PC-3 (cell line): Measurements from ENCODE around the gene SHC4. TPM values are rescaled to one million over a fixed set of nuclear protein-coding genes. Genes with fewer than 3 reads are reported as not detected.

Source experiments
- ATAC-seq: fragments of 200-7000 bp; cut with Tn5 transposase; 2 replicates; pipeline ENCODE4 v1.9.1; 2020; ENCODE audit warnings: mild to moderate bottlenecking, moderate library complexity
- BruUV-seq: library from RNA; stranded (reverse); fragments of 400-500 nt; replicated peaks from 2 replicates; lab custom pipeline; 2021; lab: Mats Ljungman, UMichigan
- CTCF ChIA-PET: fragments of 300-600 bp; sonication (Branson Sonifier 250); formaldehyde crosslinking; loops from one replicate; lab custom pipeline; 2022; ENCODE audit warnings: antibody characterized with exemption; lab: Charles Lee
- POLR2A ChIA-PET: fragments of 300-600 bp; sonication (Branson Sonifier 250); formaldehyde crosslinking; loops from one replicate; lab custom pipeline; 2022; ENCODE audit warnings: antibody characterized with exemption; ENCODE audit not compliant: unreplicated experiment; lab: Charles Lee
- DNase-seq: peaks from one replicate; pipeline ENCODE4 v3.0.0-alpha.2; 2015
- H2AFZ ChIP-seq: fragments of 300-600 bp; sonication (generic); 2 replicates; pipeline ENCODE4 v1.6.0; 2016; ENCODE audit warnings: antibody characterized with exemption, low read length
- H3F3A ChIP-seq: fragments of 300-600 bp; sonication (generic); one replicate; pipeline ENCODE4 v1.6.0; 2017; ENCODE audit warnings: antibody characterized with exemption, low read length, control low read depth, mild to moderate bottlenecking; ENCODE audit not compliant: unreplicated experiment
- H3K27ac ChIP-seq: fragments of 300-600 bp; sonication (generic); 2 replicates; pipeline ENCODE4 v1.5.1; 2016; ENCODE audit warnings: mild to moderate bottlenecking, low read length
- H3K27me3 ChIP-seq: fragments of 300-600 bp; sonication (generic); 2 replicates; pipeline ENCODE4 v1.6.1; 2016; ENCODE audit warnings: low read length, mixed read lengths
- H3K36me3 ChIP-seq: fragments of 300-600 bp; sonication (generic); 2 replicates; pipeline ENCODE4 v1.6.1; 2016; ENCODE audit warnings: low read depth, mixed run types, low read length, mixed read lengths
- H3K4me1 ChIP-seq: fragments of 300-600 bp; sonication (generic); 2 replicates; pipeline ENCODE4 v1.5.1; 2016; ENCODE audit warnings: low read length; ENCODE audit not compliant: insufficient read depth
- H3K4me2 ChIP-seq: fragments of 300-600 bp; sonication (generic); 2 replicates; pipeline ENCODE4 v1.6.0; 2016; ENCODE audit warnings: low read length
- H3K4me3 ChIP-seq: fragments of 300-600 bp; sonication (generic); 2 replicates; pipeline ENCODE4 v1.5.1; 2016; ENCODE audit warnings: mild to moderate bottlenecking, low read length, mixed read lengths
- H3K79me2 ChIP-seq: fragments of 300-600 bp; sonication (generic); 2 replicates; pipeline ENCODE4 v1.6.1; 2017; ENCODE audit warnings: low read length, mixed read lengths
- H3K9ac ChIP-seq: fragments of 300-600 bp; sonication (generic); 2 replicates; pipeline ENCODE4 v1.6.0; 2016; ENCODE audit warnings: mild to moderate bottlenecking, low read length
- H3K9me2 ChIP-seq: fragments of 300-600 bp; sonication (generic); replicated peaks from 2 replicates; pipeline ENCODE4 v1.6.1; 2016; ENCODE audit warnings: mixed run types, low read length, mixed read lengths
- H3K9me3 ChIP-seq: fragments of 300-600 bp; sonication (generic); 2 replicates; pipeline ENCODE4 v1.6.1; 2016; ENCODE audit warnings: low read length, mixed read lengths
- H4K20me1 ChIP-seq: fragments of 300-600 bp; sonication (generic); 2 replicates; pipeline ENCODE4 v1.6.1; 2016; ENCODE audit warnings: low read length, mixed read lengths
- EZH2 ChIP-seq: fragments of 300-600 bp; sonication (generic); IDR thresholded peaks from one replicate; pipeline ENCODE4 v1.6.1; 2017; ENCODE audit warnings: antibody characterized with exemption, mild to moderate bottlenecking, low read length; ENCODE audit not compliant: unreplicated experiment
- EZH2phosphoT487 ChIP-seq: fragments of 300-600 bp; sonication (generic); IDR thresholded peaks from 2 replicates; pipeline ENCODE4 v1.6.1; 2018; ENCODE audit warnings: mild to moderate bottlenecking, antibody characterized with exemption, low read length, borderline replicate concordance
- intact Hi-C: fragments of 100-400 bp; cut with micrococcal nuclease; formaldehyde crosslinking; loops from 2 replicates; pipeline ENCODE4 v1.9.0; 2023
- total RNA-seq: library from RNA; depleted of rRNA; stranded (reverse); fragments of >200 nt; gene quantifications from 2 replicates; pipeline ENCODE4 v1.2.3, GENCODE V29; 2014
- TF ChIP-seq, protein P1 (sequence below): fragments of 300-600 bp; sonication (generic); conservative IDR thresholded peaks from 2 replicates; pipeline ENCODE4 v1.5.1; 2017; ENCODE audit warnings: antibody characterized with exemption, low read depth, mild to moderate bottlenecking, low read length

SHC4 gene
- total RNA-seq, 1 experiment from 2014 or later: 2.4 TPM

DNA sequence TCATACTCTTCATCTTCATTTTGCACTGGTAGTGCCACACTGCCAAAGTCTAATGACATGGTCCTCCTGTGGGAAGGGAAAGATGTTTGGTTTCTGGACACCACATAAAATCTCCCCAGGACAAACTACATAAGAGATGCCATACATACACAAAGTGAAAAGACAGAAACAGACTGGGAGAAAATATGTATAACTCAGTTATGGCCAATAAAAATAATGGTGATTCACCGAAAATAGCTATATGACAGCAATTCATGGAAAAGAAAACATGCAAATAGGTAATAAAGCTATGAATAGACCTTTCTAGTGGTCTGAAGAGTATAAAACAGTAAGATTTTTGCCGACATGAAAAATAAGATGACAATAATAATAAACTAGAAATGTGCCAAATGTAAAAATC lies 158.1 kb downstream of the SHC4 start:
- CTCF ChIA-PET: no interaction called here
- TF ChIP-seq EZH2phosphoT487: no peak
- TF ChIP-seq EZH2: no peak
- TF ChIP-seq, protein P1, sequence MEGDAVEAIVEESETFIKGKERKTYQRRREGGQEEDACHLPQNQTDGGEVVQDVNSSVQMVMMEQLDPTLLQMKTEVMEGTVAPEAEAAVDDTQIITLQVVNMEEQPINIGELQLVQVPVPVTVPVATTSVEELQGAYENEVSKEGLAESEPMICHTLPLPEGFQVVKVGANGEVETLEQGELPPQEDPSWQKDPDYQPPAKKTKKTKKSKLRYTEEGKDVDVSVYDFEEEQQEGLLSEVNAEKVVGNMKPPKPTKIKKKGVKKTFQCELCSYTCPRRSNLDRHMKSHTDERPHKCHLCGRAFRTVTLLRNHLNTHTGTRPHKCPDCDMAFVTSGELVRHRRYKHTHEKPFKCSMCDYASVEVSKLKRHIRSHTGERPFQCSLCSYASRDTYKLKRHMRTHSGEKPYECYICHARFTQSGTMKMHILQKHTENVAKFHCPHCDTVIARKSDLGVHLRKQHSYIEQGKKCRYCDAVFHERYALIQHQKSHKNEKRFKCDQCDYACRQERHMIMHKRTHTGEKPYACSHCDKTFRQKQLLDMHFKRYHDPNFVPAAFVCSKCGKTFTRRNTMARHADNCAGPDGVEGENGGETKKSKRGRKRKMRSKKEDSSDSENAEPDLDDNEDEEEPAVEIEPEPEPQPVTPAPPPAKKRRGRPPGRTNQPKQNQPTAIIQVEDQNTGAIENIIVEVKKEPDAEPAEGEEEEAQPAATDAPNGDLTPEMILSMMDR: no peak

DNA sequence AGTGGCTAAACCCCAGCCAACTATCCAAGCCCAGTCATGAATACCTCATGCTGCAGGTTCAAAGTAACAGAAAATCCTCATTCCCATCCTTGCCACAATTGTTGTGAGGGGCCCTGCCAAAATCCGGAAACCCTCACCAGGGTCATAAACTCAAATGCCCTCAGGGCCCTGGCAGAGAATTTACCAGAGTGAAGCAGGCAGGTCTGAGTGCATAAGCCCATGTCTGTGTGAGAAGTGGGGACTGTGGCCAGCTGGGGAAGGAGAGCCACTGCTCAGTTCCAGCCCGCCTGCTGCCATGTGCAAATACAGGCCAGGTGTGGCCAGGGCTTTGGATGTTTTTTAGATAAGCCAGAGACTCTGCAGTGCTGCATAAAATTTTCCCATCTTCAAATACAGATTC lies 159.8 kb downstream of the SHC4 start:
- DNase-seq: no peak
- no peaks in the 10 kb centered on the region for H3K27me3 ChIP-seq
- H3K9me3 ChIP-seq: no peaks in the 10 kb centered on the region
- no peaks in the 10 kb centered on the region for H3K9me2 ChIP-seq
- TF ChIP-seq, protein P1: no peak
- TF ChIP-seq EZH2: no peak
- no peak for TF ChIP-seq EZH2phosphoT487
- H3K27ac ChIP-seq: no peak overlapping the region
- ChIA-PET CTCF (no interaction called here), POLR2A (no interaction called here)
- no peaks in the 10 kb centered on the region for H3F3A ChIP-seq
- no peak; the same call in 1 of the 2 replicates for ATAC-seq
- peaks cover 92% of the 10 kb centered on the region for H3K79me2 ChIP-seq
- no peak overlapping the region for H3K4me2 ChIP-seq
- BruUV-seq: no TSS peak
- peaks cover 14% of the 10 kb centered on the region; the same call in 1 of the 2 replicates for H3K36me3 ChIP-seq
- H2AFZ ChIP-seq: no peak overlapping the region
- H3K4me1 ChIP-seq: peaks cover 16% of the 10 kb centered on the region
- intact Hi-C loops: no loop called here
- no peaks in the 10 kb centered on the region for H4K20me1 ChIP-seq
- H3K9ac ChIP-seq: no peak overlapping the region
- no peak overlapping the region for H3K4me3 ChIP-seq

More for the DNA sequence above, 158.1 kb downstream of the SHC4 start:
- intact Hi-C loops: no loop called here
- no peak overlapping the region for H3K4me2 ChIP-seq
- POLR2A ChIA-PET: no interaction called here
- BruUV-seq: no TSS peak
- no peak overlapping the region; the same call in 1 of the 2 replicates for H3K27ac ChIP-seq
- H3K4me1 ChIP-seq: peaks cover 29% of the 10 kb centered on the region
- DNase-seq (no peak), ATAC-seq (no peak)
- H4K20me1 ChIP-seq: no peaks in the 10 kb centered on the region
- no peaks in the 10 kb centered on the region for H3F3A ChIP-seq
- no peaks in the 10 kb centered on the region for H3K9me3 ChIP-seq
- H2AFZ ChIP-seq: no peak overlapping the region
- no peak overlapping the region for H3K4me3 ChIP-seq
- peaks cover 14% of the 10 kb centered on the region; the same call in 1 of the 2 replicates for H3K36me3 ChIP-seq
- H3K79me2 ChIP-seq: peaks cover 93% of the 10 kb centered on the region
- no peaks in the 10 kb centered on the region for H3K27me3 ChIP-seq
- no peaks in the 10 kb centered on the region for H3K9me2 ChIP-seq
- H3K9ac ChIP-seq: no peak overlapping the region

GRCh38 chr15:48802867-48803266 lies 160.9 kb downstream of the SHC4 start:
- no peaks in the 10 kb centered on the region for H3K9me3 ChIP-seq
- TF ChIP-seq EZH2 (no peak), EZH2phosphoT487 (no peak)
- TF ChIP-seq, protein P1: no peak
- no peaks in the 10 kb centered on the region for H3K9me2 ChIP-seq
- intact Hi-C loops: no loop called here
- H3K79me2 ChIP-seq: peaks cover 92% of the 10 kb centered on the region
- no peak overlapping the region for H3K4me2 ChIP-seq
- no peak overlapping the region for H3K4me3 ChIP-seq
- no peak overlapping the region; the same call in 1 of the 2 replicates for H3K27ac ChIP-seq
- H4K20me1 ChIP-seq: no peaks in the 10 kb centered on the region
- ChIA-PET POLR2A (no interaction called here), CTCF (interaction anchor here (0.5 kb wide), 1 partner anchor 41 kb away, joined by 3 read pairs; no protein-coding TSS in a partner anchor)
- DNase-seq (peak; percentile 67), ATAC-seq (peak; percentile 92)
- H2AFZ ChIP-seq: no peak overlapping the region
- no peaks in the 10 kb centered on the region for H3F3A ChIP-seq
- no TSS peak for BruUV-seq
- no peaks in the 10 kb centered on the region for H3K27me3 ChIP-seq
- H3K9ac ChIP-seq: no peak overlapping the region
- peaks cover 18% of the 10 kb centered on the region for H3K4me1 ChIP-seq
- H3K36me3 ChIP-seq: peaks cover 14% of the 10 kb centered on the region; the same call in 1 of the 2 replicates
